GM18519 (cell line): ENCODE results near the gene HSP90B1.

ENCODE experiments used
- ATAC-seq: cut with Tn5 transposase; IDR thresholded peaks from one replicate; pipeline ENCODE4 v1.9.1; 2021; ENCODE audit warnings: mild to moderate bottlenecking, moderate library complexity; ENCODE audit not compliant: unreplicated experiment, low FRiP score

The HSP90B1 gene

GRCh38 chr12:103966736-103967135 is 36.5 kb downstream of the HSP90B1 start:
- ATAC-seq, result no peak

- ATAC-seq, result no peak
These were observed 39.2 kb downstream of the HSP90B1 start for GRCh38 chr12:103969391-103969790.

GRCh38 chr12:103973909-103974308 is 43.7 kb downstream of the HSP90B1 start:
- no peak for ATAC-seq

GRCh38 chr12:103975368-103975767 is 45.2 kb downstream of the HSP90B1 start:
- ATAC-seq, result no peak

GRCh38 chr12:103978384-103978982 is 48.3 kb downstream of the HSP90B1 start:
- ATAC-seq, result no peak

GRCh38 chr12:103986829-103987228 is 56.6 kb downstream of the HSP90B1 start:
- ATAC-seq, result no peak

GRCh38 chr12:103994235-103994634 is 64.0 kb downstream of the HSP90B1 start:
- ATAC-seq, result no peak

- no peak for ATAC-seq
These were observed 66.4 kb downstream of the HSP90B1 start for GRCh38 chr12:103996595-103996994.

GRCh38 chr12:103997286-103997900 is 67.2 kb downstream of the HSP90B1 start:
- ATAC-seq, result no peak
